GM19455 (cell line): Measurements from ENCODE around the gene ETV3L.

Source experiments
- ATAC-seq: cut with Tn5 transposase; IDR thresholded peaks from one replicate; pipeline ENCODE4 v1.9.1; 2021; ENCODE audit not compliant: unreplicated experiment

ETV3L gene

GRCh38 chr1:157132616-157133167, 33.1 kb upstream of the ETV3L start:
- no peak for ATAC-seq

- no peak for ATAC-seq
These were observed 32.5 kb upstream of the ETV3L start for GRCh38 chr1:157132111-157132510.

- ATAC-seq: no peak
These were observed 31.7 kb upstream of the ETV3L start for GRCh38 chr1:157131281-157131680.

- ATAC-seq: no peak
These were observed 25.2 kb upstream of the ETV3L start for GRCh38 chr1:157124855-157125254.

- no peak for ATAC-seq
These were observed 19.8 kb upstream of the ETV3L start for GRCh38 chr1:157119448-157119847.

- ATAC-seq: no peak
These were observed 19.4 kb upstream of the ETV3L start for GRCh38 chr1:157119008-157119407.

GRCh38 chr1:157117527-157118057, 18.0 kb upstream of the ETV3L start:
- ATAC-seq: no peak

GRCh38 chr1:157116737-157117103, 17.1 kb upstream of the ETV3L start:
- no peak for ATAC-seq

- ATAC-seq: no peak
These were observed 16.5 kb upstream of the ETV3L start for GRCh38 chr1:157115851-157116736.

- ATAC-seq: no peak
These were observed 15.8 kb upstream of the ETV3L start for GRCh38 chr1:157115429-157115838.

GRCh38 chr1:157114183-157115121, 14.8 kb upstream of the ETV3L start:
- no peak for ATAC-seq

- no peak for ATAC-seq
These were observed 14.0 kb upstream of the ETV3L start for GRCh38 chr1:157113631-157114030.

GRCh38 chr1:157113106-157113505, 13.5 kb upstream of the ETV3L start:
- no peak for ATAC-seq

GRCh38 chr1:157112186-157112867, 12.7 kb upstream of the ETV3L start:
- no peak for ATAC-seq

- ATAC-seq: no peak
These were observed 12.0 kb upstream of the ETV3L start for GRCh38 chr1:157111396-157112165.

- no peak for ATAC-seq
These were observed 11.1 kb upstream of the ETV3L start for GRCh38 chr1:157110686-157111085.

- no peak for ATAC-seq
These were observed 10.4 kb upstream of the ETV3L start for GRCh38 chr1:157110003-157110402.

- ATAC-seq: no peak
These were observed 8.8 kb upstream of the ETV3L start for GRCh38 chr1:157108448-157108847.

- ATAC-seq: no peak
These were observed 8.1 kb upstream of the ETV3L start for GRCh38 chr1:157107702-157108101.

GRCh38 chr1:157106813-157107189, 7.2 kb upstream of the ETV3L start:
- ATAC-seq: no peak
